Fibroblast of lung (primary cell): ENCODE data around the gene SPEM3.

Source experiments
- EZH2 ChIP-seq: IDR thresholded peaks from 2 replicates; pipeline ENCODE4 v1.5.1; 2012; ENCODE audit warnings: low read length, control low read depth, mild to moderate bottlenecking; ENCODE audit errors: missing control alignments
- TF ChIP-seq, protein P1 (sequence below), 2 donors: IDR thresholded peaks in 1 of 2; conservative IDR thresholded peaks in 1 of 2; 1 replicate in 1 of 2; 2 replicates in 1 of 2; pipeline ENCODE4 v1.5.1; 2011 to 2012; ENCODE audit warnings: low read length in 2 of 2, control low read depth in 1 of 2, inconsistent platforms in 1 of 2, low read depth in 1 of 2, mild to moderate bottlenecking in 1 of 2

DNA sequence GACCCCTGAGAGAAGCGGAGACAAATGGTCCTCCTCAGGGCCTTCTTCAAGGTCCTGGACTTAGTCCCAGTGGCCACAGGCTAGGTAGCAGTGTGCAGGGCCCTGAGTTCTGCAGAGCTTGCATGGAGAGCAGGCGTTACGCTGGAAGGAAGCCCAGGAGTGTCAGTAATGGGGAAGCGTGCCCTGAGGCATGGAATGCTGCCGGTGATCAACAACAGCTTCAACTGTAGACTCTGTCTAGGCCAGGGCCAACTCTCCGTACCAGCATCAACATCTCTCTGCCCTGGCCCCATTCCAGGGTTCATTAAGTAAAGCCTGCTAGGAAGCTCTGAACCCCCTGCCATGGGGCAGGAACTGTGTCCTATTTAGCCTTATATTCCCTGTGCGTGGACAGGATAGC, 48.3 kb upstream of the SPEM3 start:
- TF ChIP-seq, protein P1, sequence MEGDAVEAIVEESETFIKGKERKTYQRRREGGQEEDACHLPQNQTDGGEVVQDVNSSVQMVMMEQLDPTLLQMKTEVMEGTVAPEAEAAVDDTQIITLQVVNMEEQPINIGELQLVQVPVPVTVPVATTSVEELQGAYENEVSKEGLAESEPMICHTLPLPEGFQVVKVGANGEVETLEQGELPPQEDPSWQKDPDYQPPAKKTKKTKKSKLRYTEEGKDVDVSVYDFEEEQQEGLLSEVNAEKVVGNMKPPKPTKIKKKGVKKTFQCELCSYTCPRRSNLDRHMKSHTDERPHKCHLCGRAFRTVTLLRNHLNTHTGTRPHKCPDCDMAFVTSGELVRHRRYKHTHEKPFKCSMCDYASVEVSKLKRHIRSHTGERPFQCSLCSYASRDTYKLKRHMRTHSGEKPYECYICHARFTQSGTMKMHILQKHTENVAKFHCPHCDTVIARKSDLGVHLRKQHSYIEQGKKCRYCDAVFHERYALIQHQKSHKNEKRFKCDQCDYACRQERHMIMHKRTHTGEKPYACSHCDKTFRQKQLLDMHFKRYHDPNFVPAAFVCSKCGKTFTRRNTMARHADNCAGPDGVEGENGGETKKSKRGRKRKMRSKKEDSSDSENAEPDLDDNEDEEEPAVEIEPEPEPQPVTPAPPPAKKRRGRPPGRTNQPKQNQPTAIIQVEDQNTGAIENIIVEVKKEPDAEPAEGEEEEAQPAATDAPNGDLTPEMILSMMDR (conservative IDR thresholded peaks at IDR 0.05 in 1 of 2, IDR thresholded peaks at IDR 0.05 in 1 of 2; ENCODE audit: low read depth in 1 of 2, low read length in 2 of 2): no peak
- TF ChIP-seq EZH2: no peak
